Liver (tissue), 3 donors: ENCODE results near the gene HSFX3.

Experiments
- ATF3 ChIP-seq: IDR thresholded peaks from 2 replicates; pipeline ENCODE4 v1.6.1; 2016; ENCODE audit warnings: antibody characterized with exemption
- CTCF ChIP-seq: fragments of 150-350 bp; IDR thresholded peaks from 2 replicates; pipeline ENCODE4 v1.5.1; 2017; ENCODE audit warnings: improper control_type of control experiment, low read depth, low read length; ENCODE audit not compliant: missing input control
- JUND ChIP-seq, 2 donors: IDR thresholded peaks; 2 replicates each; pipeline ENCODE4 v1.6.1; 2016; ENCODE audit warnings: antibody characterized with exemption in 2 of 2
- MAX ChIP-seq: IDR thresholded peaks from 2 replicates; pipeline ENCODE4 v1.6.1; 2016; ENCODE audit warnings: antibody characterized with exemption
- RAD21 ChIP-seq, 2 donors: IDR thresholded peaks; 2 replicates each; pipeline ENCODE4 v1.6.1; 2016; ENCODE audit warnings: antibody characterized with exemption in 2 of 2, mild to moderate bottlenecking in 2 of 2
- SP1 ChIP-seq: IDR thresholded peaks from 2 replicates; pipeline ENCODE4 v1.6.1; 2018; ENCODE audit warnings: antibody characterized with exemption, mild to moderate bottlenecking
- TAF1 ChIP-seq: conservative IDR thresholded peaks from 2 replicates; pipeline ENCODE4 v1.6.1; 2016; ENCODE audit warnings: antibody characterized with exemption, mild to moderate bottlenecking
- YY1 ChIP-seq: IDR thresholded peaks from 2 replicates; pipeline ENCODE4 v1.6.1; 2016; ENCODE audit warnings: antibody characterized with exemption, mild to moderate bottlenecking
- TF ChIP-seq, protein P1 (sequence below): IDR thresholded peaks from 2 replicates; pipeline ENCODE4 v1.6.1; 2016; ENCODE audit warnings: antibody characterized with exemption, mild to moderate bottlenecking
- donor health status: healthy.
- donor health status: healthy.

DNA sequence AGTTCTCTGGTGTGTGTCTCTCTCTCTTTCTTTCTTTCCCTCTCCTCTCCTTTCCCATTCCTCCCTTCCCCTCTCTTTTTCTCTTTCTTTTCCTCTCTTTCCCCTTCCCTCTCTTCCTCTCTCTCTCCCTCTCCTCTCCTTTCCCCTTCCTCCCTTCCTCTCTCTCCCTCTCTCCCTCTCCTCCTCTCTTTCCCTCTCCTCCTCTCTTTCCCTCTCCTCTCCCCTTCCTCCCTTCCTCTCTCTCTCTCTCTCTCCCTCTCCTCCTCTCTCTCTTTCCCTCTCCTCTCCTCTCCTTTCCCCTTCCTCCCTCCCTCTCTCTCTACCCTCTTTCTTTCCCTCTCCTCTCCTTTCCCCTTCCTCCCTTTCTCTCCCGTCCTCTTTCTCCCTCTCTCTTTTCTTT lies 21.3 kb downstream of the HSFX3 start:
- TF ChIP-seq JUND (IDR thresholded peaks at IDR 0.05) = no peak
- TF ChIP-seq, protein P1, sequence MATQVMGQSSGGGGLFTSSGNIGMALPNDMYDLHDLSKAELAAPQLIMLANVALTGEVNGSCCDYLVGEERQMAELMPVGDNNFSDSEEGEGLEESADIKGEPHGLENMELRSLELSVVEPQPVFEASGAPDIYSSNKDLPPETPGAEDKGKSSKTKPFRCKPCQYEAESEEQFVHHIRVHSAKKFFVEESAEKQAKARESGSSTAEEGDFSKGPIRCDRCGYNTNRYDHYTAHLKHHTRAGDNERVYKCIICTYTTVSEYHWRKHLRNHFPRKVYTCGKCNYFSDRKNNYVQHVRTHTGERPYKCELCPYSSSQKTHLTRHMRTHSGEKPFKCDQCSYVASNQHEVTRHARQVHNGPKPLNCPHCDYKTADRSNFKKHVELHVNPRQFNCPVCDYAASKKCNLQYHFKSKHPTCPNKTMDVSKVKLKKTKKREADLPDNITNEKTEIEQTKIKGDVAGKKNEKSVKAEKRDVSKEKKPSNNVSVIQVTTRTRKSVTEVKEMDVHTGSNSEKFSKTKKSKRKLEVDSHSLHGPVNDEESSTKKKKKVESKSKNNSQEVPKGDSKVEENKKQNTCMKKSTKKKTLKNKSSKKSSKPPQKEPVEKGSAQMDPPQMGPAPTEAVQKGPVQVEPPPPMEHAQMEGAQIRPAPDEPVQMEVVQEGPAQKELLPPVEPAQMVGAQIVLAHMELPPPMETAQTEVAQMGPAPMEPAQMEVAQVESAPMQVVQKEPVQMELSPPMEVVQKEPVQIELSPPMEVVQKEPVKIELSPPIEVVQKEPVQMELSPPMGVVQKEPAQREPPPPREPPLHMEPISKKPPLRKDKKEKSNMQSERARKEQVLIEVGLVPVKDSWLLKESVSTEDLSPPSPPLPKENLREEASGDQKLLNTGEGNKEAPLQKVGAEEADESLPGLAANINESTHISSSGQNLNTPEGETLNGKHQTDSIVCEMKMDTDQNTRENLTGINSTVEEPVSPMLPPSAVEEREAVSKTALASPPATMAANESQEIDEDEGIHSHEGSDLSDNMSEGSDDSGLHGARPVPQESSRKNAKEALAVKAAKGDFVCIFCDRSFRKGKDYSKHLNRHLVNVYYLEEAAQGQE = no peak
- TF ChIP-seq ATF3 = no peak
- no peak for TF ChIP-seq CTCF
- no peak for TF ChIP-seq RAD21 (IDR thresholded peaks at IDR 0.05)
- TF ChIP-seq SP1 = no peak
- TF ChIP-seq TAF1 = no peak
- TF ChIP-seq MAX = no peak
- TF ChIP-seq YY1 = no peak
